NB4 (cell line): ENCODE measurements around the gene VAV2.
A peak's percentile ranks its signal among the peaks of the same experiment; 100 is the strongest.

Source experiments
- DNase-seq: peaks from one replicate; pipeline ENCODE4 v3.0.0; 2010; ENCODE audit warnings: low read depth
- H3K4me3 ChIP-seq: one replicate; pipeline ENCODE4 v1.5.1; 2011; ENCODE audit warnings: mild to moderate bottlenecking, low read depth, low read length, moderate library complexity
- CTCF ChIP-seq: IDR thresholded peaks from one replicate; pipeline ENCODE4 v1.5.1; 2012; ENCODE audit warnings: low read depth, low read length
- MYC ChIP-seq: IDR thresholded peaks from 2 replicates; pipeline ENCODE4 v1.6.1; 2011; ENCODE audit warnings: low read depth, low read length
- POLR2A ChIP-seq: IDR thresholded peaks from 2 replicates; pipeline ENCODE4 v1.6.1; 2011; ENCODE audit warnings: mild to moderate bottlenecking; ENCODE audit not compliant: insufficient read length; ENCODE audit errors: extremely low read depth
- TF ChIP-seq, protein P1 (sequence below): IDR thresholded peaks from 2 replicates; pipeline ENCODE4 v1.6.1; 2011; ENCODE audit warnings: low read depth, low read length

Gene VAV2

DNA sequence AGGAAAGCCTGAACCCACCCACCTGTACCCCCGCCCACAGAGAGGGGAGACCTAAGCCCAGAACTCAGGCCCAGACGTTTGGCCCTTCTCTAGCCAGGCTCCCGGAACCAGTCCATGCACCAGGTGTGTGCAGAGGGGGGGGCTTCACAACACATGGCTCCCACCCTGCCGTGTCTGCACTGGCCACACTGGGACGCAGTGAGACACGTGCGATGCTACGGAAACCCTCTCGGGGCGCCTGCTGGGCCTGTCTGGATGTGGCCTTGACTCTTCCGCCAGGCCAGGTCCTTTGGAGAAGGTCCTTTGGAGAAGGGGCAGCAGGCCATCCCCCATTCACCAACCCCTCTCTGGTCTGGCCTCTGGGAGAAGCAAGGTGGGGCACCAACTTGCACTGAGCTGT is 195.6 kb downstream of the VAV2 start:
- no peak for DNase-seq
- TF ChIP-seq, protein P1, sequence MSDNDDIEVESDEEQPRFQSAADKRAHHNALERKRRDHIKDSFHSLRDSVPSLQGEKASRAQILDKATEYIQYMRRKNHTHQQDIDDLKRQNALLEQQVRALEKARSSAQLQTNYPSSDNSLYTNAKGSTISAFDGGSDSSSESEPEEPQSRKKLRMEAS, result no peak
- TF ChIP-seq CTCF, result no peak
- no peak for TF ChIP-seq POLR2A
- no peak for TF ChIP-seq MYC
- no peak overlapping the region for H3K4me3 ChIP-seq

DNA sequence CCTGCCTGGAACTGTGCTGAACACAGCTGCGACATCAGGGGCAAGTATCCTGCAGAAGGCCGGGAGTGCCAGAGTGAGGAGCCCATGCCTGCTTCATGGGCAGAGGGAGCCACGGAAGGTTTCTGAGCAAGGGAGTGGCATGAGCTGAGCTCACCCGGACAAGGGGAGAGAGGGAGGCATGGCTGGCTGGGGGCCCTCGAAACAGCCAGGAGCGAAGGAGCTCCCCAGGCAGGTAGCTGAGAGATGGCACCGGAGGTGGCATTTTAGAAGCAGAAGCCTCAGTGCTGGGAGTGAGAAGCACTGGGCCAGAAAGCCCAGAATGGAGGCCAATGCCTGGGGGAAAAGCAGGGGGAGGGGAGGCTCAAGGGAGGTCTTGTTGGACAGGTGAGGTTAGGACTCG is 197.1 kb downstream of the VAV2 start:
- TF ChIP-seq, protein P1, result no peak
- TF ChIP-seq POLR2A (no peak), MYC (no peak), CTCF (no peak)
- DNase-seq, result no peak

DNA sequence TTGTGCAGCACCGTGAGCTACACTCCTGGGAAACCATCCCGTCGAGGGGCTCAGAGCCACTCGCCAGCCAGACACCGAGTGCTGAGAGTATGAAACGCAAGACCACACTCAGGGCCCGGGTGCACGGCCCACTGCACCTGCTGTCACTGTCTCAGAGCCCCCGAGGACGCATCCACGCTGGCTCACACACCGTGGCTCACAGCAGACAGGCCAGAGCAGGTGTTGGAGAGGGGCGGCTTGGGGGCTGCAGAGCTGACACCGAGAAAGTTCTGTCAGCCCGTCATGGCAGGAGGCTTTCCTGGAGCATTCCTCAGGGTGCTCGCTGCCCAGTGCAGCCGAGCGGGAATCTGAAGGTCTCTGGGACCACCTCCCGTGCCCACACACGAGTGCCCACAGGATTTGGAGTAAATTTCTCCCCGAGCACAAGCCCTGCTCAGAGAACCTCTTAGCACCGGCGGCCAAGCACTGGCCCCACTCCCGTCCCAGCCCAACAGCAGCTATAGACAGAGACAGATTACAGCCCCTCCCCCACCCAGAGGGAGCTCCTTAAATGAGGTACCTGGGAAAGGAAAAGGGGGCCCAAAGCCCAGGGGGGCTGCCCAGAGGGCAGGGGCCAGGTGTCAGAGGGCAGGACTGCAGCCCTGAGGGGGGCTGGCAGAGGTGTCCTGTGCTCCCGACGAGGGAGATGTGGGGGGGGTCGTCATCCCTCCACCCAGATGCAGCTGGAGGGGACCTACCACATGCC is 197.9 kb downstream of the VAV2 start:
- TF ChIP-seq, protein P1, result no peak
- TF ChIP-seq MYC (no peak), POLR2A (no peak), CTCF (no peak)
- H3K4me3 ChIP-seq, result no peak overlapping the region
- DNase-seq, result no peak

More for the DNA sequence above, 197.1 kb downstream of the VAV2 start:
- H3K4me3 ChIP-seq, result no peak overlapping the region

DNA sequence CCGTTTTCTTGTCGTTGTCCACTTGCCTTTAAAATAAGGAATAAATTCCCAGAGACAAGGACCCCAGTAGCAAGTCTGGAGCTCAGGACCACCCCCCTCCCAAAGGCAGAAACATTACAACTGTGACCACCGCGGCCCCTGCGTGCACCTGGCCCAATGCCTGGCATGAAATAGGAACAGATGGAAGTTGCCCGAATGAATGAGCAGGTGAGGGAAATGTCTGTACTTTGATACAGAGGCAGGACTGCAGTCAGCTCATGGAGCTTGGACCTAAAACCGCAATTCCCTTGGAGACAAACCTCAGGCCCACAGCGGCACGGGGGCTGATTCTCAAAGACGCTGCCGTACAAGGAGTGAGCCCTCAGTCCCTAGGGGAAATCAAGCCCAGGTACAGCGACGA is 198.7 kb downstream of the VAV2 start:
- DNase-seq, result no peak
- no peak for TF ChIP-seq MYC
- TF ChIP-seq, protein P1, result no peak
- no peak overlapping the region for H3K4me3 ChIP-seq

DNA sequence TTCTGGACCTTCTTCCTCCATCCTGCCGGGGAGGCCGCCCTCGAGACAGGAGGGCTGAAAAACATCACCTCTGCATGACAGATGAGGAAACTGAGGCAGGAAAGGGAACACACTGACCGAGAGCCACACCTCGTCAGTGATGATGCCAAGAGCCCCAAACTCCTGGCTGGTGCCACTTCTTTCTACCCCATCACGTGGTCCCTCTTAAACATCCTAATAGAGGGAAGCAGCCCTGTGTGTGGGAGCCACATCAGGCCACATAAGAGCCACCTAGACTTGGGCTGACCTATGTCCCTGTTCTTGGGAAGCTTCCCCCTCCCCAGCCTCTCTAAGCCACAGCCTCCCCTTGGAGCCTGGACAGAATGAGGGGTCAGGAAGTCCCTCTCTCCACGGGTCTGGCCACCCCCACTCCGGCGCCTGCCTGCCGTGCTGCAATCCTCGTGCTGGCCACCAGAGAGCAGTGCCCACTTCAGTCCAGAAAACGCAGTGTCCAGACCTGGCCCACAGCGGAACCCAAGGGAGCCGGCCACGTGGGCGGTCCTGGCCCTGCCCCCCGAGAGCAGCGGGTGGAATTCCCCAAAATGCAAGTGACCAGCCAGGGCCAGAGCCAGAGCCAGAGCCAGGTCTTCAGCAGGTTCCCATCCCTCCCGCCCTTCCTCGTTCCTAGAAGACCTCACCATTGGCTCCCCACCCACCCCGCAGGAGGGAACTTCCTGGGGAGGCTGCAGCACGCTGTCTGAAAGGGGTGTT is 199.2 kb downstream of the VAV2 start:
- no peak overlapping the region for H3K4me3 ChIP-seq
- DNase-seq, result peak; percentile 63
- TF ChIP-seq CTCF (peak; percentile 80), MYC (peak; percentile 91), POLR2A (no peak)
- TF ChIP-seq, protein P1, result peak; percentile 94
